Measurements from ENCODE around the gene PCBP3. TPM values are rescaled to one million over a fixed set of nuclear protein-coding genes. Genes with fewer than 3 reads are reported as not detected.

PCBP3 gene
- total and polyA plus RNA-seq, 2 of the 8 experiments (the other 6 are each of a cell fraction or from before 2014, with no cell fraction given): 3.5 to 6.3 TPM

- no peak overlapping the region for H3K4me2 ChIP-seq (ENCODE audit: insufficient read depth in 1 of 2, low read depth in 2 of 2, low read length in 2 of 2)
- no peaks in the 10 kb centered on the region for H3K79me2 ChIP-seq (ENCODE audit: control insufficient read depth in 1 of 2, insufficient read depth in 2 of 2, low read length in 2 of 2)
- H3K14ac ChIP-seq (ENCODE audit: insufficient read length): no peak overlapping the region
- H3K27me3 ChIP-seq (replicated peaks in 1 of 4; ENCODE audit: control insufficient read depth in 3 of 4, extremely low read depth in 1 of 4, insufficient read depth in 3 of 4, low read length in 3 of 4): no peaks in the 10 kb centered on the region
- POLR2A ChIA-PET (ENCODE audit: partially characterized antibody): no interaction called here
- no peak overlapping the region for H2BK12ac ChIP-seq (ENCODE audit: low read depth, low read length)
- H3K36me3 ChIP-seq (ENCODE audit: control insufficient read depth in 2 of 4, insufficient read depth in 4 of 4, low read length in 3 of 4): no peaks in the 10 kb centered on the region
- 100% methylated on average over 1 of the region's 1 CpG; no CpG with 5 or more reads in 1 of the 2 experiments for WGBS, 2 experiments (ENCODE audit: extremely low coverage in 1 of 2, insufficient coverage in 1 of 2, insufficient read length in 1 of 2, insufficient replicate concordance in 2 of 2, low coverage in 1 of 2, low lambda C conversion rate in 2 of 2, missing lambda C conversion rate in 1 of 2)
- no peak overlapping the region for H2AFZ ChIP-seq (ENCODE audit: low read length)
- no peak overlapping the region for H4K5ac ChIP-seq (ENCODE audit: insufficient read length, low read depth, low read length)
- H3K4me1 ChIP-seq (replicated peaks in 1 of 4; ENCODE audit: control insufficient read depth in 3 of 4, insufficient read depth in 4 of 4, low read length in 3 of 4): no peaks in the 10 kb centered on the region
- H3K18ac ChIP-seq (ENCODE audit: extremely low read depth, low read length): no peak overlapping the region
- H2BK20ac ChIP-seq (ENCODE audit: low read length): no peak overlapping the region
- no peaks in the 10 kb centered on the region for H3K79me1 ChIP-seq (ENCODE audit: low read depth, low read length)
- no peak overlapping the region for H3K4ac ChIP-seq (replicated peaks; ENCODE audit: insufficient read length, low read depth, low read length)
- no peaks in the 10 kb centered on the region for H3K23me2 ChIP-seq (ENCODE audit: low read depth, low read length)
- no peak overlapping the region for H2AK5ac ChIP-seq (ENCODE audit: low read depth, low read length)
- no peak overlapping the region for H3K27ac ChIP-seq (ENCODE audit: low read depth, low read length)
- CTCF ChIA-PET (ENCODE audit: partially characterized antibody): interaction anchor here (1.2 kb wide), 1 partner anchor 42 kb away, joined by 3 read pairs; no protein-coding TSS in a partner anchor
- FAIRE-seq (no peak), DNase-seq (ENCODE audit: low read depth in 1 of 2, low spot score in 2 of 2) (no peak)
- H2BK15ac ChIP-seq (ENCODE audit: low read length): no peak overlapping the region
- no peak overlapping the region for H4K8ac ChIP-seq (ENCODE audit: extremely low read depth, insufficient read depth, low read length)
- H3K9ac ChIP-seq (replicated peaks in 1 of 4; ENCODE audit: extremely low read depth in 1 of 4, low read depth in 3 of 4, low read length in 3 of 4): no peak overlapping the region
- no peak overlapping the region for H3K56ac ChIP-seq (replicated peaks; ENCODE audit: insufficient read length, low read depth, low read length)
- no peak overlapping the region for H2BK120ac ChIP-seq (replicated peaks; ENCODE audit: low read depth, low read length)
- no peaks in the 10 kb centered on the region for H4K20me1 ChIP-seq (replicated peaks in 1 of 2; ENCODE audit: control insufficient read depth in 1 of 2, insufficient read depth in 2 of 2, low read length in 2 of 2)
- H3K23ac ChIP-seq (ENCODE audit: insufficient read length): no peak overlapping the region
- no peaks in the 10 kb centered on the region for H3K9me3 ChIP-seq (ENCODE audit: insufficient read depth in 2 of 2, low read depth in 1 of 2, low read length in 1 of 2)
- no peak overlapping the region for H4K91ac ChIP-seq (replicated peaks; ENCODE audit: insufficient read length, low read length)
- H2BK5ac ChIP-seq (ENCODE audit: low read depth, low read length): no peak overlapping the region
- no peak overlapping the region for H3K4me3 ChIP-seq (ENCODE audit: extremely low read depth in 1 of 4, insufficient read depth in 2 of 4, low read depth in 3 of 4, low read length in 4 of 4)
- TF ChIP-seq SP2 (IDR thresholded peaks at IDR 0.05; ENCODE audit: low read length): no peak
- TF ChIP-seq JUN (IDR thresholded peaks at IDR 0.05; ENCODE audit: low read depth, low read length): no peak
- no peak for TF ChIP-seq USF2 (IDR thresholded peaks at IDR 0.05; ENCODE audit: low read length)
- TF ChIP-seq EZH2 (IDR thresholded peaks at IDR 0.05; ENCODE audit: low read depth, low read length, severe bottlenecking): no peak
- no peak for TF ChIP-seq TBP (IDR thresholded peaks at IDR 0.05; ENCODE audit: low read depth, low read length)
- TF ChIP-seq RFX5 (IDR thresholded peaks at IDR 0.05; ENCODE audit: borderline replicate concordance, low read depth, low read length): no peak
- TF ChIP-seq CEBPB (IDR thresholded peaks at IDR 0.05; ENCODE audit: low read depth, low read length): no peak
- no peak for TF ChIP-seq NANOG (IDR thresholded peaks at IDR 0.05; ENCODE audit: insufficient read depth, low read depth, low read length, poor library complexity, severe bottlenecking)
- TF ChIP-seq SAP30 (IDR thresholded peaks at IDR 0.05; ENCODE audit: insufficient read depth, insufficient replicate concordance, low read length): no peak
These were observed 135.2 kb downstream of the PCBP3 start for GRCh38 chr21:45778686-45779085.
